ELR (cell line): ENCODE measurements around the gene UEVLD.
A peak's percentile ranks its signal among the peaks of the same experiment; 100 is the strongest.

Source experiments
- DNase-seq: peaks from one replicate; pipeline ENCODE4 v3.0.0-alpha.2; 2015; ENCODE audit warnings: low read depth

The UEVLD gene

DNA sequence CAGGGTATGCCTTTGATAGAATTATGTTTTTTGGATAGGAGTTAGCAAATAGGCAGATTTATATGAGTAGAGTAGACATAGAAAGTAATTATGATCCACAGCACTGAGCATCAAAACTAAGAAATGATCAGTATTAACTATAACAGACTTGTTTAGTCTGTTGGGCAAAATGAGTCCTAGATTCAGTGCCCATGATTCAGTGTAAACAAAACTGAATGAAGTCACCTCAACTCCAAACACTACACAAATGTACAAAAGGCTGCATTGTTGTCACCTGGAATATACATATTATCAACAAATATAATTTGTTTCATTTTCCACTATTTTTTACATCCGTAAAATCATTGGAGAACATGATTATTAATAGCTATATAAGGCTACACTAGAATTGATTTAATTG, 6.7 kb downstream of the UEVLD start:
- DNase-seq = no peak

DNA sequence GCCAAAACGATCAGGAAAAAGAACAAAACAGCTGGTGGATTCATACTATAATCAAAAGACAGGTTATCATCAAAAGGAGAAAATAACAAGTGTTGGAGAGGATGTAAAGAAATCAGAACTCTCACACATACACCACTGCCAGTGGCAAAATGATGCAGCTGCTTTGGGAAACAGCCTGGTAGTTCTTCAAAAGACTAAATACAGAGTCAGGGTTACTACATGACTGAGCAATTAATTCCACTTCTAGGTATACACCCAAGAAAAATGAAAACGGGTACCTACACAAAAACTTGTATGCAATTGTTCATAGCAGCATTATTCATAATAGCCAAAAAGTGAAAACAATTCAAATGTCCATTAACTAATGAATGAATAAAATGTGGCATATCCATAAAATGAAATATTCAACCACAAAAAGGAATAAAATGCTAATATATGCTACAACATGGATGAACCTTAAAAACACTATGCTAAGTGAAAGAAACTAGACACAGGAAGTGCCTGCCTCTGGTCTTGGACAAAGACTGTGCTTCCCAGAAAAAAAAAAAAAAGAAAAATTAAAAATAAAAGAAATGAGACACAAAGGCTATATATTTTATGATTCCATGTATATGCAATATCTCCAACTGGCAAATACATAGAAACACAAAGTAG, 8.3 kb downstream of the UEVLD start:
- no peak for DNase-seq

DNA sequence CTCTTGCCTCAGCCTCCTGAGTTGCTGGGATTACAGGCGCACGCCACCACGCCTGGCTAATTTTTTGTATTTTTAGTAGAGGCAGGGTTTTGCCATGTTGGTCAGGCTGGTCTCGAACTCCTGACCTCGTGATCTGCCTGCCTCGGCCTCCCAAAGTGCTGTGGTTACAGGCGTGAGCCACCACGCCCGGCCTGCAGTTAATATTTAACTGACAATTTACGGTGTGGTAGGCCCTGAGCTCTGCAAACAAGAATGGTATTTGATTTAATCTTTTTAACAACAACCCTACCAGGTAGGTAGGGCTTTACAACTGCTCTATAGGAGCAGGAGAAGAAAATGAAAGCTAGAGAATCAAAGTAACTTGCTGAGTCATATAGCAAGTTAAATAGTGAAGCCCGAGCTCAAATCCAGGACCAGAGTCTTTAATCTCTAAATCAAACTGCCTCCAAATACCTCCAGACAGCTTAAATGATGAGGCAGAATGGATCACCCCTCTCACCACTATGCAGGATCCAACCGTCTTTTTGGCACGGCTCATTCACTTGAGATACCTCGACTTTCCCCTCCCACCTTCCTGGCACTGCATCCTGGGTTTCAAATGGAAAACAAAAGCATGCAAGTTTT, 9.4 kb downstream of the UEVLD start:
- DNase-seq = no peak

DNA sequence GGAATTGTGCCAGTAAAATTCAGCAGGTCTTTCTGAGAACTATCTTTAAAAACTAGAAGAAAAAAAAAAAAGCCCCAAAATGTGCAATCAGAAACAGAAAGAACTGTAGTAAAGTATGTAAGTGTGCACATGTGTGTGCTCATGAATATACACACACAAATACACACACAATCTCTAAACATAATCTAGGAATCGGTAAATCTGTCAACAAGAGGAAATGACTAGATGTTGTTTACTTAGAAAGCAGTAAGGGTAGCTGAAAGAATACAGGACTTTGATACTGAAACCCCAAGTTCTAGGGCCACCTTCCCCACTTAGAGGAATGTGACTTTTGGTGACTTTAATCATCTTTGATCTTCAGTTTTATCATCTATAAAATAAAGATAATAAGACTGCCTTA, 13.2 kb downstream of the UEVLD start:
- no peak for DNase-seq

DNA sequence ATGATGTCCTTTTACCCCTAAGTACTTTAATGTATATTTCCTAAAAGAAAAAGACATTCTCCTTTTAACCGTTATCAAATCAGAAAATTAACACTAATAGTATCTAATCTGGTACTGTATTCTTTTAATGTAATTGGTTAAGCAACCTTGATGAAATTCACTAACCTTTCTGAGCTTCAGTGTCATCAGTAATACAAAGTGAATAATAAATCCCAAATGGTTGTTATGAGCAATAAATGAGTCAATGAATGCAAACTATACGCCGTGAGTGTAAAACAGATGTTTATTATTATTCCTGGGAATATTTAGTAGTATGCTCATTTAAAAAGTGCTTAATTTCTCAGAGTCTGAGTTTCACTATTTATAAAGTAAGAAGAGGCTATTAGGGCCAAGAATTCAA, 21.5 kb downstream of the UEVLD start:
- peak; percentile 49 for DNase-seq

DNA sequence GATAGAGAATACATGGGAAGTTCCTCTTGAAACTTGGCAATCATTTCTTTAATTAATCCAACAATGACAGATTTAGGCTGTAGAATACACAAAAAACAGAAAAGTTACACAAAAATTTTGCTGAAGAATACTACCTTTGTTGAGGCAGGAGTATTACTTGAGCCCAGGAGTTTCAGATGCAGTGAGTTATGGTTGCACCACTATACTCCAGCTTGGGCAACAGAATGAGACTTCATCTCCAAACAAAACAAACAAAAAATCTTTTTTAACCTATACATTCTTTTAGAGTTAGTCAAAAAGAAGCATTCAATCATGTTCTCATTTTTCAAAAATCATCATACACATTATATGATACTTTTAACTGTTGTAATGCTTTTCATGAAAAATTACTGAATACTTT, 22.1 kb downstream of the UEVLD start:
- DNase-seq = no peak

DNA sequence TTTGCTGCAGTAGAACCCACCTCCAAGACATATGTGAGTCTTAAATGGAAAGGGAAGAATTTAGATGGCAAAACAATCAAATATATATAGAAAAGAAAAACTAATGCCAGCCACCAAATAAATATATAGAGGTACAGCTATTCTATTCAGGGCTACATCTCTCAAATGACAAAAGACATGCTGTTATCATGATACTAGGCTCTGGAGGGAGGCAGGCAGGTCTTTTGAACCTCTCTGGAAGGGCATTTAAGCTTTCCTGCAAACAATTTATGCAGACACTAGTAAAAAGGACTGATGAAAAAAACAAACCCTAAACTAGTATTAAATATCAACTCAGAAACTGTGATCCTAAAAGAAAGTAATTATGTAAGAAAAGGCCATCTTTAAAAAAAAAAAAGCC, 24.4 kb downstream of the UEVLD start:
- no peak for DNase-seq

DNA sequence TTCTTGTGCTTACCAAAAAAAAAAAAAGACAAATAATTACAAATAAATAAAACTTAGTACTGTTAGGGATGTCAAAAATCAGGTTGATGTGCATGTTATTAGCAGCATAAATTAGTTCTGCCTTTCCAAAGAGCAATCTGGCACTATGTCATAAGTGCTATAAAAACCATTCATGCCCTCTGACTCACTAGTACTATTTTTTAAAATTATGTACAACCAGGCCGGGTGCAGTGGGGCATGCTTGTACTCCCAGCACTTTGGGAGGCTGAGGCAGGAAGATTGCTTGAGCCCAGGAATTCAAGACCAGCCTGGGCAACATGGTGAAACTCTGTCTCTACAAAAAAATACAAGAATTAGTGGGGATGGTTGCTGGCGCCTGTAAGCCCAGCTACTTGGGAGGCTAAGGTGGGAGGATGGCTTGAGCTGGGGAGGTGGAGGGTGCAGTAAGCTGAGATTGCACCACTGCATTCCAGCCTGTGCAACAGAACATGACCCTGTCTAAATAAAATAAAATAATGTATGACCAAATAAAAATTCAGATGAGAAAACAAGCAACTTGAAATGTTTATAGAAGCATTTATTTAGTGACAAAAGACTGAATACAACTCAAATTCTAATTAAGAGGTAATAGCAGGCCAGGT, 25.3 kb downstream of the UEVLD start:
- DNase-seq = no peak

DNA sequence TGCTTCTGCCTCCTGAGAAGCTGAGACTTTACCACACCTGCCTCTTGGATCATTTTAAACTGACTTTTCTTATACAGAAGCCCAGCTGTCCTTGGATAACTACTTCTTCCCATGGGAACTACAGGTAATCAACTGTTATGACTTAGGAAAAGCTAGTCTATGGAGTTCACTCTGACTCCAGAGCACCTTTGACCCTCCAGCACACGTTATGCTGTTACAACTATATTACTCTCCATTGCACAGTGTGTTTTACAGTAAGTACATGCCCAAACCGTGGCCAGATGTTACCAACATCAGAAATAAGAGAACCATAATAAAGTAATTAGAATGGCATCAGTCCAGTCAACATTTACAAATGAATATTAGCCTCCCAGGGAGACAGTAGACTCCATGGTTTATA, 40.5 kb downstream of the UEVLD start:
- no peak for DNase-seq

DNA sequence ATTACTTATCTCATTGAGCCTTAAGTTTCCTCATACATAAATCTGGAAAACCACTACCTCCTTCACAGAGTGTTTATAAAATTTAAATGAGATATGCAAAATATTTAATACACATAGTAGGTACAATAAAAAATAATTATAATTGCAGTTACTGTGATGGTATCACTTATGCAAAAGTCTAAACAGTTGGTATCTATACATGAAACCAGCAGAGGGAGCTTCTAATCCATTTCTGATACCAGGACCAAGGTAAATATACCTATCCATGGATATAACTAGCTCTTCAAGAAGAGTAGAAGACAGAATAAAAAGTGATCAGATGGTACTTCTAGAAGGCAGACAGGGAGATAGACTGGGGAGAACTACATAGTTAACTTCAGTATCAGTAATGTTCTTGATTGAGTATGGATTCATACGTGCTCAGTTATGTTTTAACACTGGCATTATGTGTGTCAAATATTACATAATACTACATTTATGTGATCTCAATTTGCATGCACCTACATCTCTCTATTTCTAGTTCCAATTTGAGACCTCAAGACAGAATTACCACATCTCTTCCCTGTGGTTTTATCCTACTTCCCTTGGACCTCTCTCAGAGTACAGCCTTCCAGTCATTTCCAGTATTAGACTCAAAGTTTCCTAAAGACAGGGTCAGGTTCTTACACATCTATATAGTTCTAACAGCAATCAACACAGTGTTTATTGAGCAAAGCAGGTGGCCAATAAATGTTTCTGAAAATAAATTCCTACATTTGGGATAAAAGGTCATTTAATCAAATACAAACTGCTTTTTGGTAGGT, 48.1 kb downstream of the UEVLD start:
- DNase-seq = peak; percentile 56

DNA sequence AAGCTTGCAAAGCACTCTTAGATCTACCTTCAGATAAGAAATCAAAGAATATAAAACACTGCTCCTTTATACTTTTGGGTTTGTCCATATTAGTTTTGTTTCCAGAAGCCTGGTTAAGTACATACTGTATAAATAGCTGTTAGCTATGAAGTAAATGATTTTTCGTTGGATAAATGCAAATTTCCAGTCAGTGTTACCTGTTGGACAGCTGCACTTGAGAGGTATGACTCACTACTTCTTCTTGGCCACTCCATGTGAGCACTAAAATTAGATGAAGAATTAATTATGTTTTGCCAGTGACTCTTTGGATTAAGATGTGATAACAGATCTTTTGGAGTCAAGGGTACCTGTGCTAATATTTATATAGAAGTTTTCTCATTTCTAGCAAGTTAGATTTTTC, 52.3 kb downstream of the UEVLD start:
- DNase-seq = no peak

DNA sequence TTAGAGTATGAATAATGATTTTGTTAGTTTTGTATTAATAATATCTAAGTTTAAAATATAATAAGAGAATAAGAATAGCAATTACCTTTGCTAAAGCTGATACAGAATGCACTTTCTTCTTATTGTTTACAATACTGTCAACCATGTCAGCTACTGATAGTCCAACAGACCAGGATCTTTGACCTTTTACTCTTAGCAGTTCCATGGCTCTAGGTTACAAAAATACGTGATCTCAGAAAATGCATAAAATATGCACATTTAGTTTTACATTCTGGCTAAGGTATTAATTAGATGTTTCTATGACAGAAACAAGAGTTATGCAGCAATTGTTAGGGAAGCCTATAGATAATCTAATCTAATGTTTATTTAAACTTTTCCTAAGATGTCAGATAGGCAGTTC, 54.3 kb downstream of the UEVLD start:
- DNase-seq = no peak

DNA sequence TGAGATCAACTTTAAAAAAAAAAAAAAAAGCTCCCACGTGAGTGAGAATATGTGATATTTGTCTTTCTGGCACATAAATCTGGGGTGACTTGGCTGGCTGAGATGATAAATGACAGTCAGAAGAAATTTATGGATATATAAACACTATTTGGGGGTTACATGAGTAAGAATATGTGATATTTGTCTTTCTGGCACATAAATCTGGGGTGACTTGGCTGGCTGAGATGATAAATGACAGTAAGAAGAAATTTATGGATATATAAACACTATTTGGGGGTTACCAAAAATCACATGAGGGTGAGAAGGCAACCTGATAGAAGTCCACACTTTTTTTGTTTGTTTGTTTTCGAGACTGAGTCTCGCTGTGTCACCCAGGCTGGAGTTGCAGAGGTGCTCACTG, 55.2 kb downstream of the UEVLD start:
- DNase-seq = no peak

DNA sequence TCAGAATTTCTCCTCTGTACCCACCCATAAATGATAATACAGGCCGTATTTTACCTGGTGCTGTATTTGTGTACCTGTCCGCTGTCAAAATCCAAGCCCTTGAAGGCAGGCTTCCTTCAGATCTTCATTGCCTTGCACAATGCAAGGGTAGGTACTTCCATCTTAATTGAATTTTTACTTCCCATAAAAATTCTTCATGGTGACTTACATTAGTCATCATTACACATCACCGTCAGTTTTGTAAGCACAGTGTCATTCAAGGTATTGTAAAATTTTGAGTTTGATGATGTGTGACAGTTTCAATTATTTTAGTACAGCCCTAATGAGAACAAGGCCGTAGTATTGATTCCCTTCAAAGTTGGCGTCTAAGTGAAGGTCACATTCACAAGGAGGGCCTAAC, 61.0 kb downstream of the UEVLD start:
- peak; percentile 75 for DNase-seq

DNA sequence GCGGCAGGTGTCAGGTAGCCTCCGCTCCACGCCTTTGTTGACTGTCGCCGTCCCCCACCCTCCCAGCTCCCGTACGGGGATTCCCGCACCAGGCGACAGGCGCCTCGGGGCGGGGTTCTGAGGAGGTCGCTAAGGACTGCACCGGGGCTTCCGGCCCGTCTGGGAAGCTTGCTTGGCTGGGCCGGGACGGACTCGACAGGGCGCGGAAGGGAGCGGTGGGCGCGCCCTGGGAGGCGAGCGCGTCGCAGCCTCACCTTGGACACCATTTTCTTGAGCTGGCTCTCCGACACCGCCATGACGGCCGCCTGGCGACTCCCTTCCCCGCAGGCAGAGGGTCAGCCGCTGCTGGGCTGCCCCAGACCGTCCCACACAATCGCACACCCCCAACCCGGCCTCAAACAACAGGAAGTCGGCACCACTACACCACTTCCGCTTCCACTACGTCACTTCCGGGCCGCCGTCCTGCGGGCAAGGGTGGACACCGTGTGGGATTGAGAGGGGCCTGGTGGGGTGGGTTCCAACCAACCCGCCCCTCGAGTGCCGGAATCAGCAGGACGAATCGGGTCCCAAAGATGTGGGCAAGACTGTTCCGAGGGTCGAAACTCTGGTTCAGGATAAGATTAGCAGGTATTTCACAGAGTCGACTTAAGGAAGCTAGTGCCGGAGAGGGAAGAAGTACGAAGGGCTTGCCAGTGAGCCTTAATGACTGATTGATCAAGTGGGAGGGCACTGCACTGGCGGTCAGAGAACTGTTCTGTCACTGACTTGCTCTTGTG, 61.8 kb downstream of the UEVLD start, which contains the start of gene TSG101:
Gene TSG101 (minus strand): TSS at position 422 of the 776 bp plus-strand sequence. CDS start 126 bp downstream, at position 296.
- peak; percentile 92 for DNase-seq

DNA sequence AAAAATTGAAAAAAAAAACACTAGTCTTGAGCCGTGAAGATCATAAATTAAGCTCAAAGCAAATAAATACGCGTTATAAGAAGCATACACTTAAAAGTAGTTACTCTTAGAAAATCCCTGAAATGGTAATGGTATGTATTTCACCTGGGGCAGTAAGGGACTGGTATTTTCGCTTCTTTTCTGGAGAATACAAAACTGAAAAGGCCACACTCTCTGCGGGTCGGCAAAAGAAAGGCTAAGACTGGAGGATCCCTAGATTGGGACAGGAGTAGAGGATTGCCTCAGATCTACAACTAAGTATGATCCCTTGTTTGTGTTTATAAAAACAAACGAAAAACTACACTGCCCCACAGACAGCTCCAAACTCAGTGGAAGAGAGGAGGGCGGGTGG, 62.4 kb downstream of the UEVLD start:
- no peak for DNase-seq

DNA sequence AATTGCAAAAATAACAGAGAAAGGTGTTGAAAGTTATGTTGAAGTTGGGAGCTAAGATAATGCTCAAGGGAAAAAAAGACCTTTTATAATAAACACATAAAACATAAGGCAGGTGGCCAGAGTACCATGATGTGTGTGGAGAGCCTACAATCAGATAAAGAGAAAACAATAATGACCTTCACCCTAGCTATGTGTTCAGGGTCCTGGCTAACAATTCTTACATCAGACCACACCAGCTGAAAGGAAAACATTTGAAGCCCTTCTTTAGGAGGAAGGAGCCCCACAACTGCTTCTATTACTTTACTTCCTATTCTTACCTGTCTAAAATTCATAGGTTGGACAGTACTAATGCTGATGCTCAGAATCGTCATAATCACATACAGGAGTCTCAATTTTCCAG, 64.3 kb downstream of the UEVLD start:
- DNase-seq = no peak

DNA sequence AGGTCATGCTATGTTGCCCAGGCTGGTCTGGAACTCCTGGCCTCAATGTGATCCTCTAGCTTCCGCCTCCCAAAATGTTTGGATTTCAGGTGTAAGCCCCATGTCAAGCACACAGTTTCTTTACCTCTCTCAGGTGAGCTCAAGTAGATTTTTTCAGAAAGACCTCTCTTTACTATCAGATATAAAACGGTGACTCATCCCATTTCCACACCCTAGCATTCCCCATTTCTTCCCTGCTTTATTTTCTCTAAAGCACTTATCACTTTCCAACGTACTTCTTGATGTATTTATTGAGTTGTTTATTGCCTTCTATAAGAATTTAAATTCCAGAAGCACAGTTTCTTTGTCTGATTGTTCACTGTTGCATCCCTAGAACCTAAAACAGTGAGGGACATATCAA, 65.5 kb downstream of the UEVLD start:
- DNase-seq = no peak

DNA sequence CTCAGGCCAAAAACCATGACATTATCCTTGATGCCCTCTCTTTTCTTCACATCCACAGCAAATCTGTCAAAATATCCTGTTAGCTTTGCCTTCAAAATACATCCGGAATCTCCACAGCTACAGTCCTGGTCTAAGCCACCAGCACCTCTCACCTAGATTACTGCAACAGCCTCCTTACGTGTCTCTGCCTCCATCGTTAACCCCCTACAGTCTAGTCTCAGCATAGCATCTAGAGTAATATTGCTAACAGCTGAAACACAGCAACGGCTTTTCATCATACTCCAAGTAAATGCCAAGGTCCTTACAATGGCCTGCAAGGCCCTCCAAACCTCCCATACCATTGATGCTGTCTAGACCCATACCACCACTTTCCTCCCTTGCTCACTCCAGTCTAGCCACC, 66.1 kb downstream of the UEVLD start:
- peak; percentile 34 for DNase-seq

DNA sequence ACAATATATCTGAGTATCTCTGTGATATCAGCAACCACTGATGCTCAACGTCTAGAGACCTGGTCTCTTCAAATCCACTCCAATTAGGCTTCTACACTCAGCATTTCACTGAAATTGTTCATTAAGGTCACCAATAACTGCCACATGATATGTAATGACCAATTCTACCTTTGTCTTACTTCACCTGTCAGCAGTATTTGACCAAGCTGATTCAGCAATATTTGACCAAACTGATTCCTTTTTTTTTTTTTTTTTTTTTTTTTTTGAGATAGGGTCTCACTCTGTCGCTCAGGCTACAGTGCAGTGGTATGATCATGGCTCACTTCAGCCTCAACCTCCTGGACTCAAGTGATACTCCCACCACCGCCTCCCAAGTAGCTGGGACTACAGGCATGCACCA, 67.4 kb downstream of the UEVLD start:
- DNase-seq = no peak

DNA sequence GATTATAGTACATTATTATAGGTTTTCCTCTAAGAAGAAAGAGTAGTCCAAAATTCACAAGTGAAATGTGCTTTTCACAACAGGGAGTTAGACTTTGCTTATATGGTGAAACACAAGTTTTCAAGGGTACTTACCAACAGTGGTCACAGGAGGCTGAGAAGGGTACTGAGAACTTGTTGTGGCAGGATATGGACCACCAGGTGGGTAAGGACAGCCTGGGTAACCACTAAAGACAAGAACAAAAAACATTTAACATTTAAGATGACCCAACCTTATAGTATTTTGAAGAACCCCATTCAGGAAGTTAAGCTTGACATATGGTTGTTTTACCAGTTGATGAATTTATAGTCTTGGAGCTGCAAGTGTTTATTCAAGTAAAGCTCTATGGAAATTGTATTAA, 86.2 kb downstream of the UEVLD start:
- DNase-seq = no peak

DNA sequence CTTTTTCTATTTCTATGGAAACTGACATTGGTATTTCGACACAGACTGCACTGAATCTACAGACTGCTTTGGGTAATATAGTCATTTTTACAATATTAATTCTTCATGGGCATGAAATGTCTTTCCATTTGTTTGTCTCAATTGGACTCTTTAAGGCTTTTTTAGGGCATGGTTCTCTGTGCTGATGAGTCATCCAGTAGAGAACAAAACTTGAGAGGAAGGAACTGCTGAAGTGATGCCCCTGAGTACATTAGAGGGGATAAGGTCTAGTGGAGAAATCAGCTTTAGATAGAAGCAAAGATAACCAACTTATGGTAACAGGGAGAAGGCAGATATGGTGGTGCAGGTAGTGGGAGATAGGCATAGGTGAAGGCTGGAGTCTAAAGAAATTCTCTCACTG, 86.9 kb downstream of the UEVLD start:
- DNase-seq = no peak
